Activated CD8-positive, alpha-beta T cell treated with anti-CD3 and anti-CD28 coated beads, Interleukin-2, amount 10 ng/mL, durations not matched to agents 7 days and 5 days (primary cell): Measurements from ENCODE around the gene IGFL2. TPM values are rescaled to one million over a fixed set of nuclear protein-coding genes. Genes with fewer than 3 reads are reported as not detected.

Experiments
- ATAC-seq: fragments of 150-1000 bp; cut with Tn5 transposase; one replicate; pipeline ENCODE4 v1.10.0; 2021; ENCODE audit warnings: moderate library complexity
- CTCF ChIA-PET: fragments of 350-600 bp; sonication (Branson Sonifier 250); formaldehyde crosslinking; loops from one replicate; lab custom pipeline; 2021; ENCODE audit warnings: antibody characterized with exemption; lab: Charles Lee
- POLR2A ChIA-PET: fragments of 350-600 bp; sonication (Branson Sonifier 250); formaldehyde crosslinking; loops from one replicate; lab custom pipeline; 2021; ENCODE audit warnings: antibody characterized with exemption; lab: Charles Lee
- DNase-seq: peaks from one replicate; pipeline ENCODE4 v3.0.0-alpha.2; 2020
- H3K27ac Mint-ChIP-seq: one replicate; pipeline ENCODE4 v1.8.0; 2021; ENCODE audit warnings: mild to moderate bottlenecking, mixed read lengths
- H3K27me3 Mint-ChIP-seq: one replicate; pipeline ENCODE4 v1.8.0; 2021; ENCODE audit warnings: low read depth, mixed read lengths
- H3K36me3 Mint-ChIP-seq: one replicate; pipeline ENCODE4 v1.8.0; 2021; ENCODE audit warnings: low read depth, mixed read lengths
- H3K4me1 Mint-ChIP-seq: one replicate; pipeline ENCODE4 v1.8.0; 2021; ENCODE audit warnings: low read depth, mixed read lengths
- H3K4me3 Mint-ChIP-seq: one replicate; pipeline ENCODE4 v1.8.0; 2021; ENCODE audit warnings: mild to moderate bottlenecking, mixed read lengths
- H3K9me3 Mint-ChIP-seq: one replicate; pipeline ENCODE4 v1.8.0; 2022; ENCODE audit warnings: mixed read lengths; ENCODE audit not compliant: insufficient read depth
- total RNA-seq, 2 experiments: library from RNA; stranded (reverse); gene quantifications; one replicate each; pipeline ENCODE4 v1.2.3, GENCODE V29; 2021

IGFL2 gene
- total RNA-seq, 2 experiments from 2014 or later: not detected

GRCh38 chr19:46124638-46125115 lies 23.4 kb upstream of the IGFL2 start, which contains the start of gene IGFL3:
Gene IGFL3, minus strand, starts transcription at chr19:46124688. Its CDS starts 39 bp downstream, at chr19:46124649.
- H3K9me3 Mint-ChIP-seq: no peaks in the 10 kb centered on the region
- no peak for DNase-seq
- no peak within 1 kb of the TSS for H3K27ac Mint-ChIP-seq
- no peak for ATAC-seq
- ChIA-PET CTCF (no interaction called here), POLR2A (no interaction called here)
- no peaks in the 10 kb centered on the region for H3K36me3 Mint-ChIP-seq
- H3K4me3 Mint-ChIP-seq: no peak within 1 kb of the TSS
- H3K27me3 Mint-ChIP-seq: peaks cover 45% of the 10 kb centered on the region
- no peaks in the 10 kb centered on the region for H3K4me1 Mint-ChIP-seq

- ChIA-PET POLR2A (no interaction called here), CTCF (interaction anchor here (0.7 kb wide), 1 partner anchor 63 kb away, joined by 3 read pairs; no protein-coding TSS in a partner anchor)
- no peaks in the 10 kb centered on the region for H3K4me1 Mint-ChIP-seq
- no peaks in the 10 kb centered on the region for H3K9me3 Mint-ChIP-seq
- ATAC-seq (no peak), DNase-seq (no peak)
- H3K27ac Mint-ChIP-seq: no peak overlapping the region
- no peak overlapping the region for H3K4me3 Mint-ChIP-seq
- no peaks in the 10 kb centered on the region for H3K36me3 Mint-ChIP-seq
- peaks cover 47% of the 10 kb centered on the region for H3K27me3 Mint-ChIP-seq
Observed at GRCh38 chr19:46125447-46125846, 22.6 kb upstream of the IGFL2 start.

DNA sequence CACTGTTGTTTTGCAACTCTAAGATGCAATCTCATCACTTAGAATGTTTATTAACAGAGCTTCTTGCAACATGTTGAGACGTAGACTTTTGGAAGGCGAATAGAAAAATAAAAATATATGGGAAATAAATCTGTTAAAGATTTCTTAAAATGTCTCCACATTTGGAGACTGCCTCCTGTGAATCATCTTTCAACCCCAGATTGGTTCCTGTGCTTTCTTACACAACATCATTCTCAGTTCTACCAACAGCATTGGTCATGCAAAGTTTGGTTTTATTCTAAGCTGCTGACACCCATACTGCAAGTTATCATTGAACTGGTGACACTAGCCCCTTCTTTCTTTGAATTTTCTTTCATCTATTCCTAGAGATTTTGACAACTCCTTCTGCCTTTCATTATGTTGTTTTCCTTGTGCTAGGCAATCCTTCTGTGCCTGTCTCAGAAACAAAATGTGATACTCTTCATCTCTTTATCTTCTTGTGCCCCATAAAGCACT lies 21.9 kb upstream of the IGFL2 start:
- ChIA-PET CTCF (interaction anchor here (0.7 to 1.0 kb wide), 2 partner anchors 63 to 357 kb away, joined by 3 read pairs; partner anchors contain the start of gene SIX5), POLR2A (no interaction called here)
- ATAC-seq (no peak), DNase-seq (no peak)
- Mint-ChIP-seq H3K9me3 (no peaks in the 10 kb centered on the region), H3K36me3 (no peaks in the 10 kb centered on the region), H3K27me3 (peaks cover 50% of the 10 kb centered on the region), H3K4me1 (no peaks in the 10 kb centered on the region), H3K27ac (no peak overlapping the region), H3K4me3 (no peak overlapping the region)

- DNase-seq (no peak), ATAC-seq (no peak)
- Mint-ChIP-seq H3K4me3 (no peak overlapping the region), H3K36me3 (no peaks in the 10 kb centered on the region), H3K27ac (no peak overlapping the region), H3K27me3 (peaks cover 40% of the 10 kb centered on the region), H3K4me1 (peaks cover 2% of the 10 kb centered on the region), H3K9me3 (no peaks in the 10 kb centered on the region)
- ChIA-PET CTCF (no interaction called here), POLR2A (no interaction called here)
Observed at GRCh38 chr19:46131485-46132143, 16.4 kb upstream of the IGFL2 start.

- DNase-seq (no peak), ATAC-seq (no peak)
- H3K9me3 Mint-ChIP-seq: no peaks in the 10 kb centered on the region
- peaks cover 44% of the 10 kb centered on the region for H3K27me3 Mint-ChIP-seq
- H3K27ac Mint-ChIP-seq: no peak overlapping the region
- CTCF ChIA-PET: no interaction called here
- no peak overlapping the region for H3K4me3 Mint-ChIP-seq
- POLR2A ChIA-PET: no interaction called here
- H3K36me3 Mint-ChIP-seq: no peaks in the 10 kb centered on the region
- peaks cover 2% of the 10 kb centered on the region for H3K4me1 Mint-ChIP-seq
Observed at GRCh38 chr19:46132508-46133100, 15.4 kb upstream of the IGFL2 start.

DNA sequence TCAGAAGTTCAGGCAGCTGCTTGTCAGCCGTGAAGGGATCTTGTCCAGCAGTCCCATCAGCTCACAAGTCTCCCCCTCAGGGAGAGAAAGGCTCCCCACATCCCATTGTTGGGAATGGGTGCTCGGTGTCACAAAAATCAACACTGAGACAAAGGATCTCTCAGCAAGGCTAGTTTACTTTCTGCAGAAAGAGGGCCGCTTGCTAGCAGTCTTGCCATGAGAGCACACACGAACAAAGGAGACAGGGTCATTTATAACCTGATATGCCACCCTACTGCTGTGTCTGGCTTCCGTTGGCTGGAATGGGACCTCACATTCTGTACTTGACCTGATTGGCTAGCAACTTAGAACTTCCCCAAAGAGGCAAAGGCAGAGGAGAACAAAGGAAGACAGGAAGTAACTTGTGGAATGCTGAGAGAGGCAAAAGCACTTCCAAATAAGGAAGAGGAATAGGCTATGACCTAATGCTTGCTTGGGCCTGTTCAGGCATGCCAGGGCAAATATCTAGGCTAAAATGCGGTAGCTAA lies 14.9 kb upstream of the IGFL2 start:
- ChIA-PET CTCF (no interaction called here), POLR2A (no interaction called here)
- no peak for DNase-seq
- no peaks in the 10 kb centered on the region for H3K9me3 Mint-ChIP-seq
- no peak overlapping the region for H3K27ac Mint-ChIP-seq
- H3K36me3 Mint-ChIP-seq: no peaks in the 10 kb centered on the region
- ATAC-seq: no peak
- peaks cover 2% of the 10 kb centered on the region for H3K4me1 Mint-ChIP-seq
- peaks cover 44% of the 10 kb centered on the region for H3K27me3 Mint-ChIP-seq
- H3K4me3 Mint-ChIP-seq: no peak overlapping the region

DNA sequence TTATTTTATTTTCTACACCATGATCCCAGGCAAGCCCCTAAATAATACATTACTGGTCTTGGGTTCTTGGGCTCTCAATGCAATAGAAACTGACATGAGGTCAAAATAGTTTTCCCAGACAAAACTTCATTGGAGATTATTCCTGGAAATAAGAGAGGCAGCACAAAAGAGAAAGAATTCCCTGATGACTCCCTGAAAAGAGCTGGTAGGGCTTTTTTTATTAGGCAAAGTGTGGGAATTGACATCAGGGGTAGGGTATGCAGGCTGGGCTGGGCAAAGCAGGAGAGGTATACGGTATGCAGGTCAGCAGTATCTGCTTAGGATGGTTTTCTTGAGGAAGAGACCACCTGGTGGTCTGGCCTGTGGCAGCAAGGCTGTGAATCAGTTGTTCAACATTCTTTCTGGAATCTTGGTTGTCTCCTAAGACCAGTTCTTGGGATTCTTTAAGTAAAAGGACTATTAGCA lies 14.2 kb upstream of the IGFL2 start:
- ChIA-PET POLR2A (no interaction called here), CTCF (no interaction called here)
- H3K4me1 Mint-ChIP-seq: peaks cover 2% of the 10 kb centered on the region
- peaks cover 44% of the 10 kb centered on the region for H3K27me3 Mint-ChIP-seq
- H3K36me3 Mint-ChIP-seq: no peaks in the 10 kb centered on the region
- H3K4me3 Mint-ChIP-seq: no peak overlapping the region
- DNase-seq (no peak), ATAC-seq (no peak)
- H3K9me3 Mint-ChIP-seq: no peaks in the 10 kb centered on the region
- H3K27ac Mint-ChIP-seq: peak overlapping the region; percentile 6

DNA sequence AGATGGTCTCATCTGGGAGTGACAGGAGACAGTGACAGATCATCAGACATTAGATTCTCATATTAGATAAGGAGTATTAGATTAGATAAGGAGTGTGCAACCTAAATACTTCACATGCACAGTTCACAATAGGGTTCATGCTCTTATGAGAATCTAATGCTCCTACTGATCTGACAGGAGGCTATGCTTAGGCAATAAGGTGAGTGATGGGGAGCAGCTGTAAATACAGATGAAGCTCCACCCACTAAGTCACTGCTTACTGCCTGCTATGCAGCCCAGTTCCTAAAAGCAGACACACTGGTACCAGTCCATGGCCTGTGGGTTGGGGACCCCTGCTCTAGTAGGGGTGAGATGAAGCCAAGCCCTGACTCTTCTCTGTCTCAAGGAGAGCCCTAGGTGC lies 13.5 kb upstream of the IGFL2 start:
- peaks cover 40% of the 10 kb centered on the region for H3K27me3 Mint-ChIP-seq
- ATAC-seq: no peak
- no peak overlapping the region for H3K4me3 Mint-ChIP-seq

DNA sequence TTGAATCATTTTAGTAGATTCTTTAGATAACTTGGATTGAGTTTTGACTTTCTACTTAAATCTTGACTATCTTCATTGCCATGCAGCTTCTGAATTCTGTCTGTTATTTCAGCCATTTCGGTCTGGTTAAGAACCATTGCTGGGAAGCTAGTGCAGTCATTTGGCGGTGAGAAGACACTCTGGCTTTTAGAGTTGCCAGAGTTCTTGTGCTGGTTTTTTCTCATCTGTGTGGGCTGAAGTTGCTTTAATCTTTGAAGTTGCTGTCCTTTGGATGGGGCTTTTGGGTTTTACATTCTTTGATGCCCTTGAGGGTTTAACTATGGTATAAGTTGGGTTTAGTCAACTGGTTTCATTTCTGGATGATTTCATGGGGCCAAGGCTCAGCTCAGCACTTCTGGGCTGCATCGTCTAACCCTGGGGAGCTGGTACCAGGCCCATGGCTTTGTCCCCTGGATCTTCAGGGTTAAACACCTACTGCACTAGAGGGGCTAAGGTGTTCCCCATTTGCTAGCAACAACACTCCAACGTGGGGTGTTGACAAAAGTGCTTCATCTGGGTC lies 10.0 kb upstream of the IGFL2 start:
- no peak overlapping the region for H3K4me3 Mint-ChIP-seq
- H3K27me3 Mint-ChIP-seq: peaks cover 37% of the 10 kb centered on the region
- ATAC-seq: no peak
- CTCF ChIA-PET: no interaction called here
- DNase-seq: no peak
- POLR2A ChIA-PET: no interaction called here
- no peaks in the 10 kb centered on the region for H3K9me3 Mint-ChIP-seq
- no peaks in the 10 kb centered on the region for H3K4me1 Mint-ChIP-seq
- no peaks in the 10 kb centered on the region for H3K36me3 Mint-ChIP-seq
- H3K27ac Mint-ChIP-seq: no peak overlapping the region

More for the DNA sequence above, 13.5 kb upstream of the IGFL2 start:
- CTCF ChIA-PET: no interaction called here
- no peak for DNase-seq
- H3K36me3 Mint-ChIP-seq: no peaks in the 10 kb centered on the region
- no peaks in the 10 kb centered on the region for H3K9me3 Mint-ChIP-seq
- no peak overlapping the region for H3K27ac Mint-ChIP-seq
- POLR2A ChIA-PET: no interaction called here
- H3K4me1 Mint-ChIP-seq: peaks cover 2% of the 10 kb centered on the region

GRCh38 chr19:46141421-46141820 lies 6.6 kb upstream of the IGFL2 start:
- ATAC-seq (no peak), DNase-seq (no peak)
- Mint-ChIP-seq H3K27ac (no peak overlapping the region), H3K9me3 (no peaks in the 10 kb centered on the region), H3K4me1 (no peaks in the 10 kb centered on the region), H3K36me3 (no peaks in the 10 kb centered on the region), H3K4me3 (no peak overlapping the region), H3K27me3 (peaks cover 38% of the 10 kb centered on the region)
- ChIA-PET CTCF (no interaction called here), POLR2A (no interaction called here)

- Mint-ChIP-seq H3K4me3 (no peak overlapping the region), H3K27me3 (peaks cover 38% of the 10 kb centered on the region), H3K36me3 (no peaks in the 10 kb centered on the region), H3K27ac (no peak overlapping the region), H3K9me3 (no peaks in the 10 kb centered on the region), H3K4me1 (no peaks in the 10 kb centered on the region)
- no peak for DNase-seq
- ATAC-seq: no peak
- POLR2A ChIA-PET: no interaction called here
- CTCF ChIA-PET: no interaction called here
Observed at GRCh38 chr19:46142294-46142693, 5.7 kb upstream of the IGFL2 start.

- H3K27me3 Mint-ChIP-seq: peaks cover 38% of the 10 kb centered on the region
- H3K27ac Mint-ChIP-seq: no peak overlapping the region
- H3K4me3 Mint-ChIP-seq: no peak overlapping the region
- H3K9me3 Mint-ChIP-seq: no peaks in the 10 kb centered on the region
- ChIA-PET CTCF (no interaction called here), POLR2A (no interaction called here)
- no peaks in the 10 kb centered on the region for H3K36me3 Mint-ChIP-seq
- no peak for ATAC-seq
- DNase-seq: no peak
- no peaks in the 10 kb centered on the region for H3K4me1 Mint-ChIP-seq
Observed at GRCh38 chr19:46144756-46145155, 3.3 kb upstream of the IGFL2 start.
